Cardiac muscle cell (in vitro differentiated cells and primary cell): ENCODE measurements around the gene PKNOX2. TPM values are rescaled to one million over a fixed set of nuclear protein-coding genes. Genes with fewer than 3 reads are reported as not detected.

ENCODE experiments used
- DNase-seq, 2 donors: peaks; one replicate each; pipeline versions ENCODE4 v3.0.0 to v3.0.0-alpha.2; 2010 to 2017; ENCODE audit warnings: low read depth in 1 of 2, low spot score in 1 of 2
- H3K27ac ChIP-seq: fragments of 200-600 bp; sonication (generic); 2 replicates; pipeline ENCODE4 v1.5.1; 2016
- H3K27me3 ChIP-seq: fragments of 200-600 bp; sonication (generic); 2 replicates; pipeline ENCODE4 v1.6.0; 2016; ENCODE audit warnings: control low read depth
- H3K36me3 ChIP-seq: fragments of 200-600 bp; sonication (generic); 2 replicates; pipeline ENCODE4 v1.5.1; 2016; ENCODE audit warnings: control low read depth
- H3K4me1 ChIP-seq: fragments of 200-600 bp; sonication (generic); 2 replicates; pipeline ENCODE4 v1.8.1; 2017; ENCODE audit warnings: low read depth, mild to moderate bottlenecking, mixed run types
- H3K4me3 ChIP-seq: fragments of 200-600 bp; sonication (generic); 2 replicates; pipeline ENCODE4 v1.5.1; 2016; ENCODE audit warnings: mild to moderate bottlenecking
- H3K9me3 ChIP-seq: fragments of 200-600 bp; sonication (generic); 2 replicates; pipeline ENCODE4 v1.5.1; 2017; ENCODE audit warnings: low read depth, mild to moderate bottlenecking, control low read depth
- CTCF ChIP-seq: IDR thresholded peaks from 2 replicates; pipeline ENCODE4 v1.5.1; 2012; ENCODE audit warnings: low read depth, mild to moderate bottlenecking, low read length
- polyA plus RNA-seq: library from polyadenylated mRNA; unstranded; fragments of >200 nt; fragmentation: Nextera tagmentation; extraction: Ambion mirVana; gene quantifications from 2 replicates; pipeline ENCODE4 v1.2.1, GENCODE V29; 2016
- total RNA-seq: library from RNA; depleted of rRNA; stranded (reverse); fragments of >200 nt; gene quantifications from 2 replicates; pipeline ENCODE4 v1.2.3, GENCODE V29; 2016

PKNOX2 gene
- total and polyA plus RNA-seq, 2 experiments from 2014 or later, result 2.1 to 6.1 TPM

- no peak for TF ChIP-seq CTCF
- H3K27ac ChIP-seq, result no peak overlapping the region
Measured at GRCh38 chr11:125154378-125155099, 10.0 kb upstream of the PKNOX2 start.

GRCh38 chr11:125155100-125155444, 9.5 kb upstream of the PKNOX2 start:
- Histone ChIP-seq H3K36me3 (no peaks in the 10 kb centered on the region), H3K27ac (no peak overlapping the region), H3K27me3 (no peaks in the 10 kb centered on the region), H3K4me1 (no peaks in the 10 kb centered on the region), H3K4me3 (no peak overlapping the region), H3K9me3 (no peaks in the 10 kb centered on the region)
- DNase-seq, result no peak
- TF ChIP-seq CTCF, result no peak

More at GRCh38 chr11:125154378-125155099, 10.0 kb upstream of the PKNOX2 start:
- H3K27me3 ChIP-seq, result no peaks in the 10 kb centered on the region
- H3K9me3 ChIP-seq, result no peaks in the 10 kb centered on the region
- DNase-seq, result no peak
- no peaks in the 10 kb centered on the region for H3K36me3 ChIP-seq
- H3K4me1 ChIP-seq, result no peaks in the 10 kb centered on the region
- no peak overlapping the region for H3K4me3 ChIP-seq

- no peak for DNase-seq
- H3K4me1 ChIP-seq, result no peaks in the 10 kb centered on the region
- H3K27me3 ChIP-seq, result no peaks in the 10 kb centered on the region
- no peaks in the 10 kb centered on the region for H3K36me3 ChIP-seq
- no peak for TF ChIP-seq CTCF
- no peak overlapping the region for H3K27ac ChIP-seq
- no peak overlapping the region for H3K4me3 ChIP-seq
- no peaks in the 10 kb centered on the region for H3K9me3 ChIP-seq
Measured at GRCh38 chr11:125155767-125156166, 8.8 kb upstream of the PKNOX2 start.

DNA sequence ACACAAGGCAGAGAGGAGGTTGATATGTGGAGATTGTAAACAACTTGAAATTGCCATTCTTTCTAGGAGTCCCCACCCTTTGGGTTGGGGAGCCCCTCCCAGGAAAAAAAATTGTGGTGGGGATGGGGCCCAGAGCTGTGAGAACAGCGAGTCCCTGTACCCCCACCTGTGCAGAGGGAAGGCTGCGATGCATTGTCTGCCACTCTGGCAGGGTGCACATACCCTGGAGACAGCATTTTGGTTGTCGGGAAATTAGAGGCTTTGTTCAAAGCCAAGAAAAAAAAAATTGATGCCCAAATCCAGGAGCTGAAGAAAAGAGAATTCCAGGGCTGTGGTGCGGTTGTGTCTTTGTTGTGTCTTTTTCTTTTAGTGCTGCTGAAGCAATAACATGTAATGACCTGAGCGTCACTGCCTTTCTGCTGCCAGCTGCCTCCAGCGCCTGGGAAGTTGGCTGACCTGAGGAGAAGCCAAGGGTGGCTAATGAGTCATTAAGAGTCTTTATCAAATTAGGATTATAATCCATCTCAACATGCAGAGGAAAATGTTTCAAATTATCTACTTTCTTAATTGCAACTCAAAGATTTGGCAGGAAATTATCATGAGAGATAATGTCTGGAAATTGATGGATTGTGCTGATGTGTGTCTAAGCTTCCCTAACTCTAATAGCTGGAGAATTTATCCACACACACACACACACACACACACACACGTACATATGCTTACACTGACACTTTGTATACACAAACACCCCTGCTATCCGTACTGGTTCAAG, 8.0 kb upstream of the PKNOX2 start:
- Histone ChIP-seq H3K36me3 (no peaks in the 10 kb centered on the region), H3K4me1 (no peaks in the 10 kb centered on the region), H3K27ac (no peak overlapping the region), H3K27me3 (no peaks in the 10 kb centered on the region), H3K9me3 (no peaks in the 10 kb centered on the region), H3K4me3 (no peak overlapping the region)
- DNase-seq, result no peak
- no peak for TF ChIP-seq CTCF

DNA sequence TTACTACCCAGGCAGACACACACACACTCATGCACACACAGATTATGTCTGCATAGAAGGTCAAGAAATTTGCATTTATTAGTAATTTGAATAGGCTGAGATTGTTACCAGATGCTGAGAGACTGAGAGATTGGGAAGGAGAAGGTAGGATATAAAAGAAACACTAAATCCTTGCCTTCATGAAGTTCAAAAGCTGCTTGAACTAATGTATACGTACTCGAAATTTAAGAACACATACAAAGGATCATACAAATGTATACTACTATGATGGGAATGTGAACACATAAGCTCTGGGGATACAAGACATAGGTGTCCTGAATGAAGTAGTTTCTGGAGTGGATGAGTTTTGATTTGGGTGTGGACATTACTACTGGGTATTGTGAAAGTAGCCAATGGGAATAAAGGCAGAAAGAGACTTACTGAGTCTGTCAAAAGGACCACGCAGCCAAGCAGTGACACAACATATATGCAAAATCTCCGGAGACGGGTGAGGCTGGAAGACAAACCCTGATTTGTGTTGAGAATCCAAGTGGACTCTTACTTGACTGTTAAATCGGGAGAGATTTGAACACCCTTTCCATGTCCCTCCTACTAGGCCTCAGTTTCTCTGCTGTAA, 7.3 kb upstream of the PKNOX2 start:
- no peak overlapping the region for H3K27ac ChIP-seq
- no peak for DNase-seq
- no peaks in the 10 kb centered on the region for H3K9me3 ChIP-seq
- TF ChIP-seq CTCF, result no peak
- no peaks in the 10 kb centered on the region for H3K4me1 ChIP-seq
- no peaks in the 10 kb centered on the region for H3K27me3 ChIP-seq
- H3K36me3 ChIP-seq, result no peaks in the 10 kb centered on the region
- no peak overlapping the region for H3K4me3 ChIP-seq
